Type B pancreatic cell (in vitro differentiated cells): ENCODE data around the gene IGFBP7. TPM values are rescaled to one million over a fixed set of nuclear protein-coding genes. Genes with fewer than 3 reads are reported as not detected.

Experiments used
- DNase-seq: peaks from one replicate; pipeline ENCODE4 v3.0.0; 2021; ENCODE audit warnings: mixed read lengths; ENCODE audit not compliant: unreplicated experiment; ENCODE audit errors: extremely low spot score
- H3K27ac Mint-ChIP-seq: 2 replicates; pipeline ENCODE4 v1.8.0; 2021; ENCODE audit warnings: mild to moderate bottlenecking, mixed read lengths
- H3K27me3 Mint-ChIP-seq: 2 replicates; pipeline ENCODE4 v1.8.0; 2021; ENCODE audit warnings: mixed read lengths
- H3K36me3 Mint-ChIP-seq: 2 replicates; pipeline ENCODE4 v1.8.0; 2021; ENCODE audit warnings: mixed read lengths
- H3K4me1 Mint-ChIP-seq: one replicate; pipeline ENCODE4 v1.8.0; 2021; ENCODE audit warnings: mixed read lengths; ENCODE audit not compliant: unreplicated experiment
- H3K4me3 Mint-ChIP-seq: 2 replicates; pipeline ENCODE4 v1.8.0; 2021; ENCODE audit warnings: mild to moderate bottlenecking, mixed read lengths
- H3K9me3 Mint-ChIP-seq: 2 replicates; pipeline ENCODE4 v1.8.0; 2021; ENCODE audit warnings: mixed read lengths
- total RNA-seq: library from RNA; stranded (reverse); gene quantifications from 2 replicates; pipeline ENCODE4 v1.2.1, GENCODE V29; 2021; ENCODE audit warnings: low replicate concordance
- TF ChIP-seq, protein P1 (sequence below): fragments of 200-600 bp; sonication (generic); conservative IDR thresholded peaks from 2 replicates; pipeline ENCODE4 v1.5.0; 2021; ENCODE audit warnings: antibody characterized with exemption, mild to moderate bottlenecking

IGFBP7 gene
- total RNA-seq, 1 donor from 2014 or later = 108 TPM

DNA sequence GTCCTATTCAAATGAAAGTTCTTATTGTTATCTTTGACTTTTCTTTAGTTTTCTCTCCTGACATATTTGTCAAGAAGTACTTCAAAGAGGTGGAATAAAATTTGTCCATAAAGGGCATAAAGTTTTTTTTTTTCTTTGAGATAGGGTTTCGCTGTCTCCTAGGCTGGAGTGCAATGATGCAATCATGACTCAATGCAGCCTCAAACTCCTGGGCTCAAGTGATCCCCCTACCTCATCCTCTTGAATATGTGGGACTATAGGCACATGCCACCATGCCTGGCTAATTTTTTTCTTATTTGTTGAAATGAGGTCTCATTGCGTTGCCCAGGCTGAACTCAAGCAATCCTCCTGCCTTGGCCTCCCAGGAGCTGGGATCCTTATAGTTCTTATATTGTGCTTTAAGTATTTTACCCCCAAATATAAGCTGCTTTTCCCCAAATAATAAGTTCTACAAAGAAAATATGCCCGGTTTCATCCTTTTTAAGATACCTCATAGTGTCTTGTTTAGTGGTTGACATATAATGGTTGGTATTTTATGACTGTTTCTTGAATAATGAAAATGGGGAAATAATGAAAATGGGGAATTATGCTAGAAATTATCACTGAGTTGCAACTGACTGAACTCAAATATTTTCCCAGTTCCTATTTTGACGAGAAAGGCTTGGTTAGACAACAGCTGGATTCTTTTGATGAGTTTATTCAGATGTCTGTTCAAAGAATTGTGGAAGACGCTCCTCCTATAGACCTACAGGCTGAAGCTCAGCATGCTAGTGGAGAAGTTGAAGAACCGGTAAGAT, 119.9 kb downstream of the IGFBP7 start:
- H3K4me3 Mint-ChIP-seq = no peak overlapping the region
- H3K36me3 Mint-ChIP-seq = peaks cover 47% of the 10 kb centered on the region

DNA sequence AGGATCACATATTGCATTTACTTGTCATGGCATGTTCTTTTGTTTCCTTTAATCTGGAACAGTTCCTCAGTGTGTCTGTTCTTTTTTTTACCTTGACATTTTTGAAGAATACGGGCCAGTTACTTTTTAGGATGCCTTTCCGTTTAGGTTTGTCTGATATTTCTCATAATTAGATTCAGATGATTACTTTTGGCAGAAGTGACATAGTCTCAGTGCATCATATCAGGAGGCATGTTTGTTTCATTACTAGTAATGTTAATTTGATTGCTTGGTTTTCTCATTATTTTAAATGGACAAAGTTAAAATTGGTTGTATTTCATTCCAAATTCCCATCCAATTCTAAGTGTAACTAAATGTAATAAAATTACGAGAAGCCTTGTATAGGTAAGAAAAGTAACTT, 123.2 kb downstream of the IGFBP7 start:
- TF ChIP-seq, protein P1, sequence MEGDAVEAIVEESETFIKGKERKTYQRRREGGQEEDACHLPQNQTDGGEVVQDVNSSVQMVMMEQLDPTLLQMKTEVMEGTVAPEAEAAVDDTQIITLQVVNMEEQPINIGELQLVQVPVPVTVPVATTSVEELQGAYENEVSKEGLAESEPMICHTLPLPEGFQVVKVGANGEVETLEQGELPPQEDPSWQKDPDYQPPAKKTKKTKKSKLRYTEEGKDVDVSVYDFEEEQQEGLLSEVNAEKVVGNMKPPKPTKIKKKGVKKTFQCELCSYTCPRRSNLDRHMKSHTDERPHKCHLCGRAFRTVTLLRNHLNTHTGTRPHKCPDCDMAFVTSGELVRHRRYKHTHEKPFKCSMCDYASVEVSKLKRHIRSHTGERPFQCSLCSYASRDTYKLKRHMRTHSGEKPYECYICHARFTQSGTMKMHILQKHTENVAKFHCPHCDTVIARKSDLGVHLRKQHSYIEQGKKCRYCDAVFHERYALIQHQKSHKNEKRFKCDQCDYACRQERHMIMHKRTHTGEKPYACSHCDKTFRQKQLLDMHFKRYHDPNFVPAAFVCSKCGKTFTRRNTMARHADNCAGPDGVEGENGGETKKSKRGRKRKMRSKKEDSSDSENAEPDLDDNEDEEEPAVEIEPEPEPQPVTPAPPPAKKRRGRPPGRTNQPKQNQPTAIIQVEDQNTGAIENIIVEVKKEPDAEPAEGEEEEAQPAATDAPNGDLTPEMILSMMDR = no peak
- Mint-ChIP-seq H3K27ac (no peak overlapping the region), H3K4me3 (no peak overlapping the region), H3K4me1 (peaks cover 8% of the 10 kb centered on the region), H3K27me3 (no peaks in the 10 kb centered on the region), H3K36me3 (peaks cover 48% of the 10 kb centered on the region), H3K9me3 (no peaks in the 10 kb centered on the region)
- no peak for DNase-seq

More for the DNA sequence above, 119.9 kb downstream of the IGFBP7 start:
- no peak for DNase-seq
- H3K27ac Mint-ChIP-seq = no peak overlapping the region
- no peaks in the 10 kb centered on the region for H3K4me1 Mint-ChIP-seq
- no peaks in the 10 kb centered on the region for H3K9me3 Mint-ChIP-seq
- no peaks in the 10 kb centered on the region for H3K27me3 Mint-ChIP-seq
- TF ChIP-seq, protein P1 = no peak

DNA sequence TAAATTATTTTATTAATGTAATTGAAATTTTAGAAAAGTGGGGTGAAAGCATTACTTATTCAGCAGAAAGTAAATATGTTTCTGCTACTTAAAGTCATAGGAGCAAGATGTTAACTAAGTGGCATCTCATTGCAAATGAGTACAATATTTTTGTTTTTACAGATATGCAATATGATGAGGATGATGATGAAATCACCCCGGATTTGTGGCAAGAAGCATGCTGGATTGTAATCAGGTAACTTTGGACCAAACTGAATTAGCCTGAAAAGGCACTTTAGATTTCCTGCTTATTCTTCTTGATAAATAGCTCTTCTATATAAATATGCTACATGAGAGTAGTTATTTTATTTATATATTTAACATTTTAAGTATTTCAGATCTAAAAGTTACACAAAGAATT, 124.0 kb downstream of the IGFBP7 start:
- Mint-ChIP-seq H3K4me1 (peaks cover 15% of the 10 kb centered on the region), H3K27me3 (no peaks in the 10 kb centered on the region), H3K36me3 (peaks cover 46% of the 10 kb centered on the region), H3K4me3 (no peak overlapping the region), H3K27ac (no peak overlapping the region), H3K9me3 (no peaks in the 10 kb centered on the region)
- TF ChIP-seq, protein P1 = no peak
- DNase-seq = no peak

DNA sequence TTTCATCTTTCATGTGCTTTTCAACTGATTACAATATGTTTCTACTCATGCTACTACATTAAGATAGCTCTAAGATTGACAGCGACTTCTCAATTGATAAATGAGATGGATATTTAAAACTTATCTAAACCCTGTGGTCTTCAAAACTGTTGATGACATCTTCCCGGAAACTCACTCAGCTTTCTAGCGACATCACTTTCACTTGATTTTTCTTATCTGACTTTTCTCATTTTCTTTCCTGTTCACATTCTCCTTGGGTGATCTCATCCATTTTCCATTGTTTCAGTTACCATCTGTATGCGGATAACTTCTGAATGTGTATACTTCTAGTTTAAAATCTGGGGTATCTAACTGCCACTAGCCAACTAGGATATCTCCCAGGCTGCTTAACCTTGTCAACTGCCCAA, 128.4 kb downstream of the IGFBP7 start:
- Mint-ChIP-seq H3K36me3 (peaks cover 21% of the 10 kb centered on the region), H3K27me3 (no peaks in the 10 kb centered on the region), H3K4me1 (peaks cover 22% of the 10 kb centered on the region), H3K27ac (peak overlapping the region; percentile 29), H3K9me3 (no peaks in the 10 kb centered on the region), H3K4me3 (peak overlapping the region; percentile 100)
- TF ChIP-seq, protein P1 = no peak
- DNase-seq = no peak

Other genes starting within 250 kb of the IGFBP7 start
- 48.5 and 66.2 TPM in 2 replicates for gene REST, start 202.5 kb downstream of the IGFBP7 start, total RNA-seq
- 21.1 and 23.2 TPM in 2 replicates for gene NOA1, start 132.8 kb downstream of the IGFBP7 start, total RNA-seq
- 95.1 and 117 TPM in 2 replicates for gene POLR2B, start 131.5 kb downstream of the IGFBP7 start, total RNA-seq